Umbilical cord (tissue), 2 donors: ENCODE data around the gene ALDH3B1. TPM values are rescaled to one million over a fixed set of nuclear protein-coding genes. Genes with fewer than 3 reads are reported as not detected.

Experiments used
- DNase-seq: peaks from one replicate; pipeline ENCODE4 v3.0.0-alpha.2; 2015; ENCODE audit warnings: low spot score
- total RNA-seq: library from RNA; depleted of rRNA; stranded (reverse); fragments of >200 nt; gene quantifications from one replicate; pipeline ENCODE4 v1.2.3, GENCODE V29; 2014; ENCODE audit warnings: low replicate concordance; ENCODE audit not compliant: insufficient read depth

The ALDH3B1 gene
- total RNA-seq, 1 donor from 2014 or later, result 19.0 TPM

DNA sequence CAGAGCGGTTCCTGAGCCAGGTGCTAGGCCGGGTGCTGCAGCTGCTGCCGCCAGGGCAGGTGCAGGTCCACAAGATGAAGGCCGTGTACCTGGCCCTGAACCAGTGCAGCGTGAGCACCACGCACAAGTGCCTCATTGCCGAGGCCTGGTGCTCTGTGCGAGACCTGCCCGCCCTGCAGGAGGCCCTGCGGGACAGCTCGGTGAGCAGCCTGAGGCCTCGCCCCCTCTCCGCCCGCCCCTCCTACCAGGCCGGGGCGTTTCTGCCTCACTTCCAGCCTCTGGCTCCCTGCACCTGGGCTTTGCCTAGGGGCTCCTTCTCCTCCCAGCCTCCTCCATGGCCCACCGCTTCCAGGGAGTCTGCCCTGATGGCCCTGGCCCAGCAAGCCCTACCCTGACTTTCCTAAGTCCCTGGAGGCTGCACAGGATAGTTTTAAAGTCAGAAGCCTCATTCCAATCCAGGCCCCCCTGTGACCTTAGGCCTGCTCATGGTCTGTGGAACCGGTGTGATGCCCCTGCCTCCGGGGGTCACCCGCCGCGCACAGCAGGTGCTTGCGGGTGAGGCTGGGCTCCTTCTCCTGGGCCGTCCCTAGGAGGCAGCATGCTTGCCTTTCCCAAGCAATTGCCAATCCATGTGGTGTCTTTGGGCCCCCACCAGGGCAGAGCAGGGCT, 34.2 kb downstream of the ALDH3B1 start:
- DNase-seq, result no peak

- no peak for DNase-seq
Measured at GRCh38 chr11:68044898-68045351, 34.8 kb downstream of the ALDH3B1 start.

DNA sequence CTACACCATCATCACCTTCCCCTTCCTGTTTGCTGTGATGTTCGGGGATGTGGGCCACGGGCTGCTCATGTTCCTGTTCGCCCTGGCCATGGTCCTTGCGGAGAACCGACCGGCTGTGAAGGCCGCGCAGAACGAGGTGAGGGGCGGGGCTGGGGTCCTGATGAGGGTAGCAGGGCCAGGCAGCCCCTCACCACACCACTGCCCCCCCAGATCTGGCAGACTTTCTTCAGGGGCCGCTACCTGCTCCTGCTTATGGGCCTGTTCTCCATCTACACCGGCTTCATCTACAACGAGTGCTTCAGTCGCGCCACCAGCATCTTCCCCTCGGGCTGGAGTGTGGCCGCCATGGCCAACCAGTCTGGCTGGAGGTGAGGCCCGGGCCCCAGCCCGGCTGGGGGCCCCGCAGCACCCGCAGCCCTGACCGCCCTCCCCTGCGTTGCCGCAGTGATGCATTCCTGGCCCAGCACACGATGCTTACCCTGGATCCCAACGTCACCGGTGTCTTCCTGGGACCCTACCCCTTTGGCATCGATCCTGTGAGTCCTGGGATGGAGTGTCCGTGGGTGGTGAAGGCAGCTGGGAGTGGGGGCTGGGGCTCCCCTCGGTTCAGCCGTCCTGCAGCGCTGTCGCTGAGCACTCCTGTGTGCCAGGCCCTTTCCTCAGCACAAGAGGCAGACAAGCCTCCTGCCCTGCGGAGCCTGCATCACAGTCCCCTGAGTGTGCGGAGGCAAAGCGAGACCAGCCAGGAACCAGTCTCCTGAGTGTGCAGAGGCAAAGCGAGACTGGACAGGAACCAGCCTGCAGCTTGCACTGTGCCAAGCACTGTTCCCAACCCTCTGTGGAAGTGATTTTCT, 37.5 kb downstream of the ALDH3B1 start:
- DNase-seq, result no peak

DNA sequence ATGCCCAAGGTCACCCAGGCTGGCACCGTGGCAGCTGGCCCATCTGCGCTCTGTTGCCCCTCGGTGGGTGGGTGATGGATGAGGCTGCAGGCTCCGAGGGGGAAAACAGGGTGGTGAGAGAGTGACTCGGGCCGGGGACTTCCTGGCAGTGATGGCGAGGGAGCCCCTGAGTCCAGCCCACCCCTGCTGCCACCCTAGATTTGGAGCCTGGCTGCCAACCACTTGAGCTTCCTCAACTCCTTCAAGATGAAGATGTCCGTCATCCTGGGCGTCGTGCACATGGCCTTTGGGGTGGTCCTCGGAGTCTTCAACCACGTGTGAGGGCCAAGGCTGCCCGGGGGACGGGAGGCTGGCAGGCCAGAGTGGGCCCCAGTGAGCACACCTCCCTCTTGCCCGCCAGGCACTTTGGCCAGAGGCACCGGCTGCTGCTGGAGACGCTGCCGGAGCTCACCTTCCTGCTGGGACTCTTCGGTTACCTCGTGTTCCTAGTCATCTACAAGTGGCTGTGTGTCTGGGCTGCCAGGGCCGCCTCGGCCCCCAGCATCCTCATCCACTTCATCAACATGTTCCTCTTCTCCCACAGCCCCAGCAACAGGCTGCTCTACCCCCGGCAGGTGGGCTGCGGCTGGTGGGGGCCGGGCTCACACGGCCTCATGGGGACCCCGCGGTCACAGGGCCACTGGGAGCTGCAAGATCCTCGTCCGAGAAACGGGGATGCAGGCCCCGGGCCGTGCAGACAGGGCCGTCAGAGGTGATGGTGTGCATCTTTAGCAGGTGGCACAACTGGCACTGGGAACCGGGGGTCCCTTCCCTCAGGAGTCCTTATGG, 38.8 kb downstream of the ALDH3B1 start:
- DNase-seq, result no peak

DNA sequence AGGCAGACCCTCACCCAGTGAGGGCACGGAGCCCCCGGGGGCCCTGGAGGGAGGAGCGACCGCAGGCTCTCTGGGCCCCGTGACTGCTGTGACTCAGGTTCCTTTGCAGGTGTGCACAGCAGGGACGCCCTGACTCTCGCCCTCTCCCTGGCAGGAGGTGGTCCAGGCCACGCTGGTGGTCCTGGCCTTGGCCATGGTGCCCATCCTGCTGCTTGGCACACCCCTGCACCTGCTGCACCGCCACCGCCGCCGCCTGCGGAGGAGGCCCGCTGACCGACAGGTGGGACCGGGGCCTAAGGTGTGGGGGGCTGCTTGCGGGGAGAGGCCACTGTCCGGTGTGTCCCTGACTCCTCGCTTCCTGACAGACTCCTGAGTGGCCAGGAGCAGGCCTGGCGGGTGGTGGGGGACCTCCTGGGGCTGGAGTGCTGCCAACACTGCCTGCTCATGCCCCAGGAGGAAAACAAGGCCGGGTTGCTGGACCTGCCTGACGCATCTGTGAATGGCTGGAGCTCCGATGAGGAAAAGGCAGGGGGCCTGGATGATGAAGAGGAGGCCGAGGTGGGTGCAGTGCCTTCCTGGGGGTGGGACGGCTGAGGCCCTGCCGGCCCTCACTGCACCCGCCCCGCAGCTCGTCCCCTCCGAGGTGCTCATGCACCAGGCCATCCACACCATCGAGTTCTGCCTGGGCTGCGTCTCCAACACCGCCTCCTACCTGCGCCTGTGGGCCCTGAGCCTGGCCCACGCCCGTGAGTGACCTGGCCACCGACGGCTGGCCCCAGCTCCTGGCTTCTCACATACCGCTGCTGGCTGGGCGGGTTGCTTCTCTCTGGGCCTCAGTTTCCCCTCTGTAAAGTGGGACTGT, 39.6 kb downstream of the ALDH3B1 start:
- DNase-seq, result no peak

DNA sequence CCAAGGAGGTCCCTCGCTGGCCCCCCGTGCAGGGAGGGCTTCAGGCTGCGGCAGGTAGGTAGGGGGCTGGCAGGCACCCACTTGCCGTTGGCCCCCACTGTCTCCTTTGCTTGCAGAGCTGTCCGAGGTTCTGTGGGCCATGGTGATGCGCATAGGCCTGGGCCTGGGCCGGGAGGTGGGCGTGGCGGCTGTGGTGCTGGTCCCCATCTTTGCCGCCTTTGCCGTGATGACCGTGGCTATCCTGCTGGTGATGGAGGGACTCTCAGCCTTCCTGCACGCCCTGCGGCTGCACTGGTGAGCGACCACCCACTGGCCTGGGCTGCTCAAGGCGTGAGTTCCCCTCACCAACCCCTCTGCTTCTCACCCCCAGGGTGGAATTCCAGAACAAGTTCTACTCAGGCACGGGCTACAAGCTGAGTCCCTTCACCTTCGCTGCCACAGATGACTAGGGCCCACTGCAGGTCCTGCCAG, 40.3 kb downstream of the ALDH3B1 start:
- no peak for DNase-seq

DNA sequence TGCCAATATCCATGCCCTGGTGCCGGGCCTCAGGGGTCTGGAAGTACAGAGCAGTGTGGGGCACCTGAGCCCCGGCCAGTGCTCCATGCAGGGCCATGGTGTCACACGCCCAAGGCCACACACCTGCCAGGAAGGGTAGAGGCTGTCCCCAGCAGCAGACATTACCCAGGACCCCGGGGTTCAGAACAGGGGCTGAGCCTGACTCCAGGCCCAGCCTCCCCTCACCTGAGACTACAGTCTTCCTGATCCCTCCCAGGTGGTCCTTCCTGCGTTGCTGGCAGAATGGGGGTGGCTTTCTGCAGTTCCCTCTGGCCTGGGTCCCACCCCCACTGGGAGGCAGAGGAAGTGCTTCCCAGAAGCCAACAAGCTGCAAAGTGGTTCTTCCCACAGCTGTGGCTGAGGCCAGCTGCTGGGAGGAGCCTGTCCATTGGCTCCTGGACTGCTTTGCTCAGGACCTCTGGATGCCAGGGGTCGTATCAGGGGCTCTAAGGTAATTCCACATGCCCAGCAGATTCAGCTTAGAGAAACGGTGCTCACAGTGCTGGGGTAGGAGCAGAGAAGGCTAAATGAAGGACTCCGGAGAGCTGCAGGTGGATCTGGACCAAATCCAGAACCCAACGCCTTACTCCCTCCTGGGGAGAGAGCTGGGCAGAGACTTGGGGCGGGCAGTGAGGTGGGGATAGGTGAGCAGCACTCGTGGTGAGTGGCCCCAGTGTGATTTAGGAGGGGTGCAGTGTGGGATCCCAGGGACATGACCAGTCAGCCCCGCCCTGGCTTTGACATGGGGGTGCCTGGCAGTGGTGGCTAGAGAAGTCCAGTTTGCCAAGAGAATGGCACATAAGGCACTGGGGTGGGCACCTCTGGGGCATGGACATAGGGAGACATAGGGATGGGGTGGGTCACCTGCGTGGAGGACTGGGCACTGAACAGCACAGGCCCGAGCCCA, 41.3 kb downstream of the ALDH3B1 start:
- no peak for DNase-seq

GRCh38 chr11:68052137-68052873, 42.2 kb downstream of the ALDH3B1 start:
- DNase-seq, result no peak

DNA sequence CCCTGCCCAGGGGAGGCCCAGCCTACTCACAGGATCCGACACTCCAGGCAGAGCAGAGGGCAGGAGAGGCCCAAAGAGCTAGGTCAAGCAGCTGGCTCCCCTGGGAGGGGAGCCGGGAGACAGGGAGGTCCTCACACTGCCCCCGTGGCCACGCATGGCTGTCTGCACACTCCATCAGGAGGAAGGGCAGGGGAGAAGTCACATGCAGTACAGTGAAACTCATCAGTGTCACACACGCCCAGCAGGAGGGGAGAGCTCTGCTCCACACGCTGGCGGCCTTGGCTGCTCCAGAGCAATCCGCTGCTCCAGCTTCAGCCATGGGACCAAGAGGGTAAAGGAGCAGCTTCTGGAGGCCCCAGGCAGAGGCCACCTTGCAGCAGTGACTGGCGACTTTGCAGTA, 43.0 kb downstream of the ALDH3B1 start:
- DNase-seq, result no peak

- no peak for DNase-seq
Measured at GRCh38 chr11:68053981-68054812, 44.1 kb downstream of the ALDH3B1 start.

DNA sequence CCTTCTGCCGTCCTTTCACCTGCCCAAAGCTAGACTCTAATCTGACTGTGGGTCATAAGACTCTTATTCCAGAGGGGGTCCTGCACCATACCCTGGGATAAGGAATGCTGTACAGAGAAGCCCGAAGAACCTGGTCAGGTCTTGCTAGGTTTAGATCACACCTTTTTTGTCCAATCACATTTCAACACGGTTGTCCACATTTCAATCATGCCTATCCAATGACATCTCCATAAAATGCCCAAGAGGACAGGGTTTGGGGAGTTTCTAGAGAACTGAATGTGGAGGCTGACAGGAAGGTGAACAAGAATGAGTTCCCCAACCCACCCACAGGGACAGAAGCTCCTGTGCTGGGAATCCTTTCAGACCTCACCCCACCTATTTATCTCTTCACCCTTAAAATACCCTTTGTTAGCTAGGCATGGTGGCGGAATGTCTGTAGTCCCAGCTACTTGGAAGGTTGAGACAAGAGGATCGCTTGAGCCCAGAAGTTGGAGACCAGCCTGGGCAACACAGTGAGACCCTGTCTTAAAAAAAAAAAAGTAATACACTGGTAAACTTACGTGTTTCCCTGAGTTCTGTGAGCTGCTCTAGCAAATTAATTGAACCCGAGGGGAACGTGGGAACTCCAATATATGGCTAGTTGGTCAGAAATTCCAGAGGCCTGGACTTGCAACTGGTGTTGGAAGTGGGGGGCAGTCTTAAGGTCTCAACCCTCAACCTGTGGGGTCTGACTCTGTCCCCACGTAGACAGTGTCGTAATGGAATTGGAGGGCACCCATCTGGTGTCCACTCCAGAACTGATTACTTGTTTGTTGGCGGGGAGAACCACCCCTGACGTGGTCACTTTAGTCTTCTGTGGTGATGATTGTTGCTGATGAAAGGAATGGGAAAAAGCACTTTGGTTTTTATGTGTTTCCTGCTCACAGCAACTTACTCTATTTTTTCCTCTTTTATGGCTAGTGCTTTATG, 46.5 kb downstream of the ALDH3B1 start:
- DNase-seq, result no peak

DNA sequence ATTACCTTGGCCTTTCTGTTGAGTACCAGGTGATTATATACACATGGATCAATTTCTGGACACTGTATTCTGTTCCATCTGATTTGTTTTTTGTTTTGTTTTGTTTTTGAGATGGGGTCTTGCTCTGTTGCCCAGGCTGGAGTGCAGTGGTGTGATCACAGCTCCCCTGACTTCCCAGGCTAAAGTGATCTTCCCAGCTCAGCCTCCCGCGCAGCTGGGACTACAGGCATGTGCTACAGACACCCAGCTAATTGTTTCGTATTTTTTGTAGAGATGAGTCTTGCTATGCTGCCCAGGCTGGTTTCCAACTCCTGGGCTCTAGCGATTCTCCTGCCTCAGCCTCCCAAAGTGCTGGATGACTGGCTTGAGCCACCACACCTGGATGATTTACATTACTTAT, 47.7 kb downstream of the ALDH3B1 start:
- no peak for DNase-seq

DNA sequence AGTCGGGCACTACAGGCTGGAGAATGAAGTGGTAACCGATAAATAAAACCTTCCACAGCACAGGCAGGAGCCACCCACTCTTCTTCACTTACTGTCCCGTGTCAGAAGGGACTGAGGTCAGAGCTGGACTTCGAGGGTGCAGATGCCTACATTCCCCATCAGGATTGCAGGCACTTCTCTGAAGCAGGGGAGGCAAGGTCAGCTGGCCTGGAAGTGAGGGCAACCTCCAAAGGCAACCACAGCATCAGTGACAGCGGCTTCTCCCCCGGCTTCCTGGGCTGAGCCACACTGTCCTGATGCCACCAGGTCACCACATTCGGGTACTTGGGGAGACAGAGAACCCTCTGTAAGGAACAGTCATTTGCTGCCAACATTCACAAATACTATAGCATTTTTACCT, 51.4 kb downstream of the ALDH3B1 start:
- no peak for DNase-seq

GRCh38 chr11:68064926-68065325, 54.8 kb downstream of the ALDH3B1 start:
- no peak for DNase-seq

- no peak for DNase-seq
Measured at GRCh38 chr11:68065841-68066240, 55.7 kb downstream of the ALDH3B1 start.

DNA sequence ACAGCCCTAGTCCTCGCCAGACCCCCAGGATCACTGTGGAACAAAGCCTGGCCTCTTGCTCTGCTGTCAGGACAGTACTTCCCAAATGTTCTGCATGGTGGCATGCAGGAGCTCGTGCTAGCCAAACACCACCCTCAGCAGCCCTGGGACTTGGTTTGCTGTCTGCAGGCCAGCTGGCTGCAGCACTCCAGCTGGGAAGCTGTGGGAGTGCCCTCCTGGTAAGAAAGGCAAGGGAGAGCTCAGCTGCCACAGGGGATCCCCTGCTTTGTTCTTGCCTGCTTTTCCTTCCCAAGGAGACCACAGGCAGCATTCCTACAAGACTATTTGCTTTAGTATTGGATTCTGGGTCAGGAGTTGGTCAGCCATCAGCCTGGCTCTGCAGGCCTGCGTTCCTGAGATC, 56.6 kb downstream of the ALDH3B1 start:
- DNase-seq, result no peak

DNA sequence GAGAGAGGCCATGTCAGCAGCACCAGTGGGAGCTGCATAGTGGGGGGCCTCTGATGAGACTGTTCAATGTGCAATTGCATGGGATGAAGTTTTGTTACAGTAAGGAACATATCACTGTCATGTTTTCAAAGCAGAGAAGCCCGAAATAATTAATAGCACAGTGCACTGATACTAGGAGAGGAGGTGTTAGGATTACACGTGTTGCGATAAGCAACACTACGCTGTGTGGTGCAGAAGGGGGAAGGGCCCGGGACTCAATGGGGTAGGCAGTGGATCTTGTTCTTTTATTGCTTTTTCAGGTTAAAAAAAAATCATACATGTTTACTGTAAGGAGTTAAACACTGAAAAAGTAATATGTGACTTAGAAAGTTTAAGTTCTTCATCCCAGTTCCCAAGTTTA, 57.9 kb downstream of the ALDH3B1 start:
- no peak for DNase-seq
